ENCODE results near the gene TMEM129.

The TMEM129 gene

GRCh38 chr4:1757836-1758235 lies 36.7 kb upstream of the TMEM129 start:
- no peak for DNase-seq

- DNase-seq: no peak
Observed at GRCh38 chr4:1756893-1757779, 36.0 kb upstream of the TMEM129 start.

GRCh38 chr4:1756079-1756478 lies 35.0 kb upstream of the TMEM129 start:
- DNase-seq: no peak

DNA sequence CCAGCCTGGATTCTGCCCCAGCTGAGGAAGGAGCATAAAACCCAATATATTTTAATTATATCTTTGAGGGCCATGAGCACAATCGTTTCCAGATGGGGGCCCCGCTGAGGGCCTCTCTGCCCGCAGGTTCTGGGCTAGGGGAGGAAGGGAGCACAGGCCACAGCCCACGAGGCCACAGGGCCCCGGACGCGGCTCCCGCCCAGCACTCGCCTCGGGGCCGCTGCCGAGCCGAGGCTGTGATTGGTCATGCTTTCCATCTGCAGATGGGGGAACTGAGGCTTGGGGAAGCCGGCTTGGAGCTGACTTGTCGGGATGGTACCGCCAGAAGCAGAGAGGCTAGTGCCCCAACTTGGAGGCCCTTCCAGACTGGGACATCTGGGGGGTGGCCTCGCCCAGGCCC lies 34.2 kb upstream of the TMEM129 start:
- no peak for DNase-seq

DNA sequence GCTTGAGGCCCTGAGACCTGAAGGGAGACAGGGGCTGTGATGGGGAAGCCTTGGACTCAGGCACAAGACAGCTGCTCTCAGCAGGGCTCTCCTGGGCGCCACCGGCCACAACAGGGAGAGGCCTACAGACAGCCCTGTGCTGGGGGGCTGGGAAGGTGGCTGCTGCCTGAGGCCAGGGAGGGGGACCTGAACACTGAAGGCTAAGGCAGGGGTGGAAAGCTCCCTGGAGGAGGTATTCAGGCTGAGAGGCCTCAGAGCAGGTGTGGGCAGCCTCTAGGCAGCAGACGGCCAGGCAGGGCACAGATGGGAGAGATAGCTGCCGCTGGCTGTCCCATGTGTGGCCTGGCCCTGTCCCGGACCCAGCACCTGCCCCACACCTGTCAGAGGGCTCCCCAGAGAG lies 33.2 kb upstream of the TMEM129 start:
- DNase-seq: no peak

DNA sequence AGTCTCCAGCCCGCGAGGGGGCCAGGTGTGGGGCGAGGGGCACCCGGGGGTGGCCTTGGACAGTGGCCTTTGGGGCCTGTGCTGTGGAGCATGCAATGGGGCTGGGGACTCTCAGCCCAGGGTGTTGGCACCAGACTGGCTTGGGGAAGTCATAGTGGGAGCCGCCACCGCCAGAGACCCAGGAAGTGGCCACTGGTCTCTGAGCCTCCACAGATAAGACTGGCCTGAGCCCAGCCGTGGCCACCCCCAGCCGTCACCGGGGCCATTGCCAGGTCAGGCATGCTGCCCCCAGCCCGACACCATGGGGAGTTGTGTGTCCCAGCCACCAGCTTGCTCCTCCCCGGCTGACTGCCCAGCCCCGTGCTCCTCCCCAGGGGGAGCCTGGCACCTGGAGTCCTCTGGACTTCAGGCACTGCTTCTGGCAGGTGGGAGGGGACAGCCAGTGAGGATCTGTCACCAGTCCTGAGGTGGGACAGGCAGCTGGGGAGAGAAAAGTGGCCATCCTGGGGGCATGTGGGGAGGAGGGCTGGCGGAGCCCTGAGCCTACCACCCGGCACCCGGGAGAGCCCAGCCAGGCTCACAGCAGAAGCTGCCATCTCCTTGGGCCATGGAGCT lies 32.7 kb upstream of the TMEM129 start:
- no peak for DNase-seq

DNA sequence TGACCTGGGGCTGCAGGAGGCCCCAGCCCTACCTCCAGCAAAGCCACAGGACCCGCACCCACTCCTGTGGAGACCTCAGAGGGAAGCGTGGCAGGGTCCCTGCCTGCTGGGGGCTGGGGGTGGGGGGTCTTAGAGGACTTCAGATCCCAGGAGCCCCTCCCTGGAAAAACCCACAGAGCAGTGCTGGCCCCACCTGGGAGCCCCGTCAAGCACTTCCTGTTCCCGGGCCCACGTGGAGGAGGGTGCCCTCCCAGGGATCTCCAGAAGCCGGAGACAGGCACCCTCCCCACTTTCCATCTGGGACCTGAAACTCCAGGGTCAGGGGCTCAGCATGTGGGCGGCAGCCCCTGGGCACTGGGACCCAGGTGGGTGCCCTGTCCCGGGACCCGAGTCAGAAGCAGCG lies 32.2 kb upstream of the TMEM129 start:
- no peak for DNase-seq

GRCh38 chr4:1752284-1753041 lies 31.3 kb upstream of the TMEM129 start:
- DNase-seq: no peak

DNA sequence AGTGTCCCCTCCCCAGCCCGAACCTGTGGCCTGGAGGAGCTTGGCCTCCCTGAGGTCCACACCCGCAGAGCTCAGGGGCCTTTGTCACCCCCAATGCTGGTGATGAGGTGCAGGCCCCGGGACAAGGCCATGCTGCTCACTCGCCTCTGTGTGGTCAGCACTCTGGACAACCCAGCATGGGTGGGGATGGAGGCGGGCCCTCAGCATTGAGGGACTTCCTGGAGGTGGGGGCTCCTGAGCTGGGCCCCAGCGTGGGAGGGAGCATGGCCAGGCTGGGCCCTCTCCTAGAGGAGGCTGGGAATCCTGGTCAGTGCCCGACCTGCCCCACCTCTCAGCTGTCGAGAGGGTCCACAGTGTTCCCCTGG lies 30.8 kb upstream of the TMEM129 start:
- no peak for DNase-seq

- DNase-seq: no peak
Observed at GRCh38 chr4:1751155-1751918, 30.2 kb upstream of the TMEM129 start.

DNA sequence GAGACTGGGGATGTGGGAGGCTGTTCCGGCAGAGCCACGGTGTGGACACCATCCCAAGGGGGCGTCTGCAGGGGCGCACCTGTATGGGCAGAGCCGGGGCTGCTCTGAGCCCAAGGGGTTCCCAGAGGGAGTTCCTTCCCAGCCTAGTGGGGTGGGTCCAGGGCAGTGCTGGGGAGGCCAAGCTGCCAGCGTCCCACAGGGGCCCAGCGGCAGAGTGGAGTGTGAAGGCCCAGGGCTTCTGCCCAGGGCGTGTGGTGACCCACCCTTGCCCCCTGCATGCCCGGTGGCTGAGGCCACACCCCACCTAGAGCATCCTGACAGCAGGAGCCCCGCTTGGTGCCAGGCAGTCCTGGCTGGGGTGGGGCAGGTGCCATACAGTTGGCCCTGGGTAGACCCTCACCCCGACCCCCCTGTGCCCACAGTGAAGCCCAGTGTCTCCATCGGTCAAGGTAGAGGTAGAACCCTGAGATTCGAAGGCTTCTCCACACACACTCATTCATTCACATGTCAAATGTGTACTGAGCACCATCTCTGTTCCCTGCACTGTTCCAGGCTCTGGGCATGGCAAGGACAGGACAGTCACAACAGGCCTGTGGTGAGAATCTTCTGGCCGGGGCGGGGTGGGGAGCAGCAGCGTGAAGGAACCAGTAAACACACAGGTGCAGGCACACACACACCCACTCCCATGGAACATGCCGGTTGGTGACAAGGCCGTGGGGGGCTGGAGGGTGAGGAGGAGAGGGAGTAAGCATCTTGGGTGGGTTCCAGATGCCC lies 29.4 kb upstream of the TMEM129 start:
- no peak for DNase-seq

DNA sequence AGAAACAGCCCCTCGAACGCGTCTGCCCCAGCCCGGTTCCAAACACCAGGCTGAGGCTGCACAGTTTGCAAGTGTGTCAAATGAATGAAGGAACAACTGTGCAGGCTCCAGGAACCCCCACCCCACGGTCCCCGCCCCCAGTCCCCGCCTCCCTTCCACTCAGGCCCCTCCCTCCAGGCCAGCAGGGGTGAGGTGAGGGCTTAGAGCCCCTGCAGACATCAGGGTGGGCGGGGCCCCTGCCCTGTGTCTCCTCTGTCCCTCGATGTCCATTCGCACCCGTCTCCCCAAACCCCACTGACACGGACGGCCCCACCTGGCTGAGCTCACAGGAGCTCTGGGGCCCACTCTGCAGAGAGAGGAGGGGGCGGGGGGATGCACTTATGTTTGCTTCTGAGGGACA lies 28.7 kb upstream of the TMEM129 start:
- no peak for DNase-seq

GRCh38 chr4:1749370-1749769 lies 28.2 kb upstream of the TMEM129 start:
- DNase-seq: no peak

- DNase-seq: no peak
Observed at GRCh38 chr4:1748465-1748995, 27.4 kb upstream of the TMEM129 start.

DNA sequence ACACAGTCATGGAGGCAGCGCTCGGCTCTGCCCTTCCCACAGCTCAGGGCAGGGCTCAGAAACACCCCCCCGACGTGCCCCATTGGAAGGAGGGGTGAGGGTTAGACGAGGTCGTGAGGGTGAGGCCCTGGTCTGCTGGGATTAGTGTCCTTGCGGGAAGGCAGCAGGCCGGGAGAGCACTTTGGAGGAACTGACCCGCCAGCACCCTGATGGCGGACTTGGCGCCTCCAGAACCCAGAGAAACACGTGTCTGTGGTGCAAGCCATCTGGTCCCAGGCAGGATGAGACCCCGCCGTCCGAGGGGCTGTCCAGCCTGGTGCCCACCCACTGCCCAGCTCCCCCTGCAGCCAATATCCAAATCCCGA lies 26.5 kb upstream of the TMEM129 start:
- no peak for DNase-seq

- DNase-seq: no peak
Observed at GRCh38 chr4:1746919-1747602, 25.9 kb upstream of the TMEM129 start.

- peak; percentile 7 for DNase-seq
Observed at GRCh38 chr4:1746265-1746691, 25.2 kb upstream of the TMEM129 start.

DNA sequence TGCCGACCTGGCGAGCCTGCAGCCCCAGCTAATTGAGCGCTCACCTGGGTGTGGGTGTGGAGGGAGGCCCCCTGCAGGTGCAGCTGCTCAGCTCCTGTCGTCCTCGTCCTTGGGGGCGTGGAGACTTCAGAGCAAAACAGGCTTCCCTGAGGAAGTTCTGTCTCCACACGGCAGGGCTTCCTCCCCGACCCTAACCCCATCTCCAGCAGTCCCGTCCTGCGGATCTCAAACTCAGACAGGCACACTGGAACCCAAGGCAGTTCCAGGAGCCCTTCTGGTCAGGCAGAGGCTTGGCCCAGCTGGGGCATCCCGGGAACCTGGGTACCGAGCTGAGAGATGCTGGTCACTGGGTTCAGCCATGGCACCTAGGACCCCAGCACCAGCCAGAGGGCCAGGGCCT lies 24.6 kb upstream of the TMEM129 start:
- DNase-seq: no peak

- DNase-seq: no peak
Observed at GRCh38 chr4:1745165-1745564, 24.0 kb upstream of the TMEM129 start.

DNA sequence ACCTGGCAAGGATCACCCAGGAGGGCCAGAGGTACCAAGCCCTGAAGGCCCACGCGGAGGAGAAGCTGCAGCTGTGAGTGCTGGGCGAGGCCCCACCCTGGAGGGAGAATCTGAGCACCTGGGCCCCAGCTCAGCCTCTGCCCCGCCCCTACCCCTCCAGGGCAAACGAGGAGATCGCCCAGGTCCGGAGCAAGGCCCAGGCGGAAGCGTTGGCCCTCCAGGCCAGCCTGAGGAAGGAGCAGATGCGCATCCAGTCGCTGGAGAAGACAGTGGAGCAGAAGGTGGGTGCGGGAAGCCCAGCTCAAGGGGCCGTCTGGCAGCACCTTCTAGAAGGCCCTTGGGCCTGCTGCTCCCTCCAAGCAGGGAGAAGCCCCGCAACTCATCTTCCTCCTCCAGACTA lies 23.4 kb upstream of the TMEM129 start:
- no peak for DNase-seq

DNA sequence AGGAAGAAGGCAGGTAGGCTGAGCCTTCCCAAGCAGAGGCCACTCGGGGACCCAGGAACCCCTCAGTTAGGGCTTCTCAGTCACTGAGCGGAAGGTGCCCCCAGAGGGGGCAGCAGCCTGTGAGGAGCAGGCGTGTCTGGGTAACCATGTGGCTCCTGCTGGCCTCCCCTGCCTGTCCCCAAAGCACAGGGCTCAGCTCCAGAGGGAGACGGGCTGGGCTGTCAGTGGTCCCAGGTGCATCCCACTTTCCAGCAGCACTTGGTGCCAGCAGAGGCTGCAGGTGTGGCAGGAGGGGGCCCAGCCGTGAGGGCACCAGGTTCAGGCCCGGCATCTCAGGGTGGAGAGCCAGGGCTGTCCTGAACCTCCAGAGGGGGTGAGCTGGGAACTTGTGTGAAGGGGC lies 22.9 kb upstream of the TMEM129 start:
- DNase-seq: no peak

DNA sequence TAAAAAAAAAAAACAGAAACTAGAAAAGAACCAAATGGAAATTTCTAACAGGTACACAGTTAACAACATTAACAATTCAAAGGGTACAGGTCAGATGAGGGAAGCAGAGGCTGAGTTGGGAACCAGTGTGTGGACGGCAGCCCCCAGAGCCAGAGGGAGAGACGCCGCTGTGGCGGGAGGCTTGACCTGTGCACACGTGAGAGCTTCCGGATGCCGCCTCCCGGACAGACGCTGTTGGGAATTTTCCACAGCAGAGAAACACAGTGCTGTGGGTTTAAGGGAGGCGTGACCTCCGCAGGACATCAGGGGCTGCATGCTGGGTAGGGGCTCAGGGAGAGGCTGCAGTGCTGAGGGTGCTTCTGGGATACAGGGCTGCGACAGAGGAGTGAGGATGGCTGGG lies 22.4 kb upstream of the TMEM129 start:
- no peak for DNase-seq

Data from NCI-H1436 treated with DMSO at 0.1 percent for 48 hours (cell line).